GM12875 (cell line): ENCODE results near the gene CPXM1.

Experiments used
- H3K4me3 ChIP-seq: one replicate; pipeline ENCODE4 v1.5.1; 2011; ENCODE audit warnings: low read depth, low read length, control low read depth
- TF ChIP-seq, protein P1 (sequence below): IDR thresholded peaks from 2 replicates; pipeline ENCODE4 v1.5.1; 2011; ENCODE audit warnings: low read depth, mild to moderate bottlenecking, control low read depth, inconsistent platforms, low read length, moderate library complexity, borderline replicate concordance; ENCODE audit not compliant: insufficient read depth

CPXM1 gene

DNA sequence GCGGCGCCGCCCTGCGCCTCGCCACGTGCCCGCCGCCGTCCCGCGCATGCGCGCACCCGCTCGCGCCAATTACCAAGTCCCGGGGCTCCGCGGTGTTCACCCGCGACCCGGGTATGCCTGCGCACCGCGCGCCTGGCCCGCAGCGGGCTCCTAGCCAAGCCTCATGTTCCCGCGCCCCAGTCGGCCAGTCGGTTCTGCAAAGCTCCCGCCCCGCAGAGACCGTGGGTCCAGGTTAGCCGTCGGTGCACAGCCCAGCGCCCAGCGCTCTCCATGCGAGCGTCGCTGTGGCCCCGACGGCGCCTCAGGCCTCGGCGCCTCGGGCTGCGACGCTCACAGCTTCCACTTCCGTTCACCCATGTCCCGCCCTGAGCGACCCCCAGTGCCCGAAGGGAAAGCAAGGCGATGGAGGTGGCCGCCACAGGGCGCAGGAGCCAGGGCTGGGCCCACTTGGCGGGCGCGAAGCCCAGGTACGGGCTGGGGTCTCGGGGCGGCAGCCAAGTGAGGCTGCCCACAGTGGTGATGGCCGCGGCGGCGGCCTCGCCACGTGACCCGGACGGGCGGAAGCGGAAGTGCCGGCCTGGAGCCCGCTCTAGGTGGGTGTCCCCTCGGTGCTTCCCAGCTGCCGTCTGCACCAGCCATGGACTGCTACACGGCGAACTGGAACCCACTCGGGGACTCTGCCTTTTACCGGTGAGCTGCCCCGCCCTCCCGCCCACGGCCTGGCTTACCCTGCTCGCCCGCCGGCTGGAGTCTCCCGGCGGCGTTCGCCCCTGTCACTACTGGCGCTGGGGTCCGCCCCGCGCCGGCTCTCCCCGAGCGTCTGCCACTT, 39.9 kb upstream of the CPXM1 start, which contains the start of the genes PCED1A and VPS16:
TSS of gene PCED1A (minus strand) at position 518 of the 829 bp plus-strand sequence. CDS start 743 bp downstream, outside the sequence.
TSS of gene VPS16 (plus strand) at position 608 of the 829 bp plus-strand sequence. CDS start at position 638, 30 bp downstream.
- TF ChIP-seq, protein P1, sequence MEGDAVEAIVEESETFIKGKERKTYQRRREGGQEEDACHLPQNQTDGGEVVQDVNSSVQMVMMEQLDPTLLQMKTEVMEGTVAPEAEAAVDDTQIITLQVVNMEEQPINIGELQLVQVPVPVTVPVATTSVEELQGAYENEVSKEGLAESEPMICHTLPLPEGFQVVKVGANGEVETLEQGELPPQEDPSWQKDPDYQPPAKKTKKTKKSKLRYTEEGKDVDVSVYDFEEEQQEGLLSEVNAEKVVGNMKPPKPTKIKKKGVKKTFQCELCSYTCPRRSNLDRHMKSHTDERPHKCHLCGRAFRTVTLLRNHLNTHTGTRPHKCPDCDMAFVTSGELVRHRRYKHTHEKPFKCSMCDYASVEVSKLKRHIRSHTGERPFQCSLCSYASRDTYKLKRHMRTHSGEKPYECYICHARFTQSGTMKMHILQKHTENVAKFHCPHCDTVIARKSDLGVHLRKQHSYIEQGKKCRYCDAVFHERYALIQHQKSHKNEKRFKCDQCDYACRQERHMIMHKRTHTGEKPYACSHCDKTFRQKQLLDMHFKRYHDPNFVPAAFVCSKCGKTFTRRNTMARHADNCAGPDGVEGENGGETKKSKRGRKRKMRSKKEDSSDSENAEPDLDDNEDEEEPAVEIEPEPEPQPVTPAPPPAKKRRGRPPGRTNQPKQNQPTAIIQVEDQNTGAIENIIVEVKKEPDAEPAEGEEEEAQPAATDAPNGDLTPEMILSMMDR = no peak
- H3K4me3 ChIP-seq = peak within 1 kb of the TSS; percentile 85

DNA sequence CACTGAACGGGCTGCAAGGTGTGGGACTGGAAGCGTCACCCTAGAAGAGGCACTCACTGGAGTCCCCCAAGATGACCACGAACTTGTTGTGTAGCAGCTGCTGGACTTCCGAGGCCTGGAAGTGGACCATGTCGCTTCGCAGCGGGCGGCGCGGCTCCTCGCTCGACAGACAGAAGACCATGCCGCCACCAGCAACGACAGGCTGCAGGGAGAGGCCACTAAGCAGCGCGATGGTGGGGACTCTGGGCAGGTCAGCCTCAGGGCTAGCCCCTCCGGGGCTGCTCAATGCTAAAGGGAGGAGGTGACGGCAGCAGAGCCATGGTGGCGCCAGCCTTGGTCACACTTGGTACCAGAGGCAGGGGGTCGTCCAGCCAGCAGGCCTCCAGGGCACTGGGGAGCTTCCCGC, 39.3 kb upstream of the CPXM1 start:
- H3K4me3 ChIP-seq = peak overlapping the region; percentile 85
- TF ChIP-seq, protein P1 = no peak

DNA sequence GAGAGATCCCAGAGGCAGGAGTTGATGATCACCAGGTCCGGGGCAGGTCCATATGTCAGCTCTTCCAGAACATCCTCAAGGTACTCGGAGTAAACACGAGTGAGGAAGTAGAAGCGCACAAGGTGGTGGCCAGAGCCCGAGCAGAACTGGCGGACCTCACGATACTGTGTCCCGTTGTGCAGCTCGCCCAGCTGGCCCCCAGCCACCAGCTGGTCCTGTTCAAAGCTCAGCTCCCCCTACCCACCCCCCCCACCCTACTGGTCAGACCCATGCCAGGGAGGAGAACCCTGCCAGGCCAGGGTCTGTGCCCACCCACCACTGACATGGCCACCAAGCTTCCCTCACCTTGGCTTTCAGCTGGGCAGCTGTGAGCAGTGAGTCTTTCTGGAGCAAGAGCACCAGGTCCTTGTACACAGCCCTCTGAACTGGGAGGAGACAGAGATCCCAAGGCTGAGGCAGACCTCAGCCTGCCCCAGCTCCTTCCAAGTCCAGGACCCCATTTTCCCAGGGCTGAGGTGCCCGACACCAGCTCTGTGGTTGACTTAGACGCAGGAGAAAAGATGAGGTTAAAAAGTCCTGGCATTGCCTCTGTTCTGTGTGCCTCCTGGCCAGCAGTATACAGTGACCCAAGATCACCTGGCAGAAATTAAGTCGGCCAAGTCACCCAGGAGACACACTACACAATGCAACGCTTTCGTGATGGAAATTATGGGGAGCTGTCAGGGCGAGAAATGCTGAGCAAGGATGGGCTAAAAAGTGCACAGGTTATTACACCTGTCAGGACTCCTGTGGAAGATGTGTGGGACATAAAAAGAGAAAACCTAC, 38.6 kb upstream of the CPXM1 start:
- H3K4me3 ChIP-seq = no peak overlapping the region
- TF ChIP-seq, protein P1 = no peak

DNA sequence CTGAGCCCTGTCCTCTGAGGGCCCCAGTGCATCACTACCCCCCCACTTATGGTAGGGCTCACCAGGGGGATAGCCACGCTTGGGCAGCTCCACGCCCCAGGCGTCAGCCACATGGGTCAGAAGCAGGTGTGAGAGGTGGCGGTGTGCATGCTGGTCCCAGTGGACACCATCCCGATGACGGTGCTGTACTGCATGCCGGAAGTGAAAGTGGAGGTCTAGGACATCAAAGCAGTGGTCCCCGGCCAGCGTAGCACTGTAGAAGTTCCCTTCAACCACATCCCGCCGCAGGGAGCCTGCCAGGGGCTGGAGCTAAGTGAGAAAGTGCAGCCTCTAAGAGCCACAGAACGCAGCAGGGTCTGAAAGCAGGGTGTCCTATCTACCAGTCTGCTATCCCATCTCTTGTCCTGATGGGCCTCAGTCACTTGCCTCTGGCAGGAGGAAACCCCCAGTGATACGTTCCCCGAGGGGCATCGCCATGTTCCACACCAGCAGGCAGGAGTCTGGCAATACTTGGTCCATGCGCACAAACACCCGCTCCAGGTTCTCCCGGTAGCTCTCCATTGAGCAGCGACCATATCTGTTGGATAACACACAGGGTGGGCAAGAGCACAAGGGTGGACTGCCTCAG, 37.9 kb upstream of the CPXM1 start:
- no peak overlapping the region for H3K4me3 ChIP-seq
- TF ChIP-seq, protein P1 = no peak

DNA sequence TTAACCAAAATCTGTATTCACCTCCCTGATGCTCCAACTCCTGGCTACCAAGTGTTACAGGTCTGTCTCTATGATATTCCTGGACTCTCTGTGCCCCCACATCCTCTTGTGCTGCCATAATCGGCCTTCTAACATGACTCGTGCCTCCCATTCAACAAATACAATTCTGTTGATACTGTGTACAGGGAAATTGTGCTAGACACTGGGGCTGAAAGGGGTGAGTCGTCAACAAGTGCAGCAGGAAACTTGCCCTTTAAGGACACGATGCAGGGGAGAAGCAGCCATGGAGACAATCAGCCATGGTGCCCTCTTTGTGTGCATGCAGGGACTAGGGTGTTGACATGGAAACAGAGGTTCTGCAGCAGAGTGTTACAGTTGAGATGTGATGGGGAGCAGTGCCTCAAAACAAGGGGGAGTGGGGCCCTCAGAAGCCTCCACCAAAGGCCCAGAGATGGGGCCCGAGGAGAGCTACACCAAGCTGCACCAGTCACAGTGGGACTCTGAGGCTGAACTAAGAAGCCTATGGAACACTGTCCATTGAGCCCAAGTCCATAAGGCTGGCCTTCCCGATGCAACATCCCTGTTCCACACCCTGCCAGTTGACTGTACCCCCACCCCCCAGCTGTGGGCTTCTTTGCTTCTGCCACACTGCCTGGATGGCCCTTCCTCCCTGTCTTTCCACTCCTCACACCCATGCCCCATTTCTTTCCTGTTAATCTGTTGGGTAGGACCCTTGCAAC, 37.0 kb upstream of the CPXM1 start:
- H3K4me3 ChIP-seq = no peak overlapping the region
- TF ChIP-seq, protein P1 = no peak

DNA sequence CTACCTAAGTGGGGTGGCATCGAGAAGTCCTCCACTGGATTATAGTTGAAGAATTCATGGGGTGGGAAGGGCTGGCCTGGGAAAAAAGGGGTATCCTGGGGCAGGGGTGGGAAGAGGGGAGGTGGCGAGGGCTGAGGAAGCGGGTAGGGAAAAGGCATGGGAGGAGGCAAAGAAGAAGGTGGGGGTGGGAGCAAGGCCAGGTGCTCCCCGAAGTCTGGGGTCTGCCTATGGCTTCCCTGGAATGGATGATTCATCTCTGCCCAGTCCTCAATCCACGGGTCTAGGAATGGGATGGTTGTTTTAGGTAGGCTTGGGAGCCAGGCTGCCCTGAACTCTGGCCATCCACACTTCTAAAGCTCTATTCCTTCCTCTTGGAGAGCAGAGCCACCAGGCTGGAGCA, 35.6 kb upstream of the CPXM1 start:
- no peak overlapping the region for H3K4me3 ChIP-seq
- TF ChIP-seq, protein P1 = no peak
